ENCODE measurements around the gene ADCY6. TPM values are rescaled to one million over a fixed set of nuclear protein-coding genes. Genes with fewer than 3 reads are reported as not detected.

Gene ADCY6
- total and polyA plus RNA-seq, 2 donors (not counting 1 experiment from before 2014, with no cell fraction given): 27.4 to 53.2 TPM

DNA sequence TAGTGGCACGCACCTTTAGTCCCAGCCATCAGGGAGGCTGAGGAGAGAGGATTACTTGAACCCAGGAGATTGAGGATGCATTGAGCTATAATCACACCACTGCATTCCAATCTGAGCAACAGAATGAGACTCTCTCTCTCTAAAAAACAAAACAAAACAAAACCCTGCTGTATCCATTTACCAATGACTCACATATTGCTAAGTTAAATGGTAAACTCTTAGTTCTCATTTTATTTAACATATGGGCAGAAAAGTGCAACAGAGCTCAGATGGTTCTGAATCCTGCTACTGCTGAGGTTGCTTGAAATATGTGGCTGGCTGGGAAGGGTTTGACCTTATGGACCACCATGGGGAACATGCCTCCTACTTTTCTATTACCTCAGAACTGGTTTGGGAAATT is 38.7 kb downstream of the ADCY6 start:
- H2AFZ ChIP-seq (ENCODE audit: low read length): no peak overlapping the region
- H3K4me1 ChIP-seq (ENCODE audit: control insufficient read depth, extremely low read depth, insufficient read depth, low read length): no peaks in the 10 kb centered on the region
- TF ChIP-seq, protein P1, sequence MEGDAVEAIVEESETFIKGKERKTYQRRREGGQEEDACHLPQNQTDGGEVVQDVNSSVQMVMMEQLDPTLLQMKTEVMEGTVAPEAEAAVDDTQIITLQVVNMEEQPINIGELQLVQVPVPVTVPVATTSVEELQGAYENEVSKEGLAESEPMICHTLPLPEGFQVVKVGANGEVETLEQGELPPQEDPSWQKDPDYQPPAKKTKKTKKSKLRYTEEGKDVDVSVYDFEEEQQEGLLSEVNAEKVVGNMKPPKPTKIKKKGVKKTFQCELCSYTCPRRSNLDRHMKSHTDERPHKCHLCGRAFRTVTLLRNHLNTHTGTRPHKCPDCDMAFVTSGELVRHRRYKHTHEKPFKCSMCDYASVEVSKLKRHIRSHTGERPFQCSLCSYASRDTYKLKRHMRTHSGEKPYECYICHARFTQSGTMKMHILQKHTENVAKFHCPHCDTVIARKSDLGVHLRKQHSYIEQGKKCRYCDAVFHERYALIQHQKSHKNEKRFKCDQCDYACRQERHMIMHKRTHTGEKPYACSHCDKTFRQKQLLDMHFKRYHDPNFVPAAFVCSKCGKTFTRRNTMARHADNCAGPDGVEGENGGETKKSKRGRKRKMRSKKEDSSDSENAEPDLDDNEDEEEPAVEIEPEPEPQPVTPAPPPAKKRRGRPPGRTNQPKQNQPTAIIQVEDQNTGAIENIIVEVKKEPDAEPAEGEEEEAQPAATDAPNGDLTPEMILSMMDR (conservative IDR thresholded peaks at IDR 0.05 in 1 of 2, IDR thresholded peaks at IDR 0.05 in 1 of 2; ENCODE audit: low read depth in 1 of 2, low read length in 2 of 2): no peak
- TF ChIP-seq EZH2 (IDR thresholded peaks at IDR 0.05; ENCODE audit: low read length, missing control alignments): no peak
- no peak overlapping the region for H3K9ac ChIP-seq (ENCODE audit: insufficient read depth, low read length)
- H3K27ac ChIP-seq (ENCODE audit: insufficient read depth, low read length): no peak overlapping the region
- H3K4me2 ChIP-seq (ENCODE audit: extremely low read depth, insufficient read depth, low read length): no peak overlapping the region
- no peaks in the 10 kb centered on the region for H3K79me2 ChIP-seq (ENCODE audit: control insufficient read depth, insufficient read depth, low read length)
- no peaks in the 10 kb centered on the region for H4K20me1 ChIP-seq (ENCODE audit: control insufficient read depth, extremely low read depth, insufficient read depth, low read length)
- no peaks in the 10 kb centered on the region for H3K27me3 ChIP-seq (ENCODE audit: control insufficient read depth, insufficient read depth, low read length)
- H3K9me3 ChIP-seq (ENCODE audit: control insufficient read depth, insufficient read depth, low read depth, low read length): no peaks in the 10 kb centered on the region
- H3K4me3 ChIP-seq (replicated peaks in 1 of 4; ENCODE audit: control extremely low read depth in 1 of 4, insufficient read depth in 1 of 4, low read depth in 3 of 4, low read length in 4 of 4): no peak overlapping the region
- peak; percentile 7 to 26 for DNase-seq (ENCODE audit: low read depth in 2 of 2)
- H3K36me3 ChIP-seq (ENCODE audit: control insufficient read depth, insufficient read depth, low read length): no peaks in the 10 kb centered on the region

DNA sequence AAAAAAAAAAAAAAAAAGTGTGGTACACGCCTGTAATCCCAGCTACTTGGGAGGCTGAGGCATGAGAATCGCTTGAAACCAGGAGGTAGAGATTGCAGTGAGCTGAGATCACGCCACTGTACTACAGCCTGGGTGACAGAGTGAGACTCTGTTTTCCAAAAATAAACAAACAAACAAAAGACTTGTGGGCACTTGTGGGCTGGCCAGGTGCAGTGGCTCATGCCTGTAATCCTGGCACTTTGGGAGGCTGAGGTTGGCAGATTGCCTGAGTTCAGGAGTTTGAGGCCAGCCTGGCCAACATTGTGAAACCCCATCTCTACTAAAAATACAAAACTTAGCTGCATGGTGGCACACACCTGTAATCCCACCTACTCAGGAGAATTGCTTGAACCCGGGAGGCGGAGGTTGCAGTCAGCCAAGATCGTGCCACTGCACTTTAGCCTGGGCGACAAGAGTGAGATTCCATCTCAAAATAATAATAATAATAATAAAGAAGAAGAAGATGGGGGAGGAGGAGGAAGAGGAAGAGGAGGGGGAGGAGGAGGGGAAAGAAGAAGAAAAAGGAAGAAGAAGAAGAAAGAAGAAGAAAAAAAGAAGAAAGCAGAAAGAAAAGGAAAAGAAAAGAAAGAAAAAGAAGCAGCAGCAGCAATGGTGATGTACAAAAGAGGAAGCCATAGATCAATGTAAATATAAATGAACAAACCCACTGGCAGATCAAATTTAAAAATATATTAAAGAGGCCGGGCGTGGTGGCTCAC is 44.5 kb downstream of the ADCY6 start:
- Histone ChIP-seq H3K4me1 (ENCODE audit: control insufficient read depth, extremely low read depth, insufficient read depth, low read length) (no peaks in the 10 kb centered on the region), H3K4me2 (ENCODE audit: extremely low read depth, insufficient read depth, low read length) (no peak overlapping the region), H4K20me1 (ENCODE audit: control insufficient read depth, extremely low read depth, insufficient read depth, low read length) (no peaks in the 10 kb centered on the region), H3K4me3 (replicated peaks in 1 of 4; ENCODE audit: control extremely low read depth in 1 of 4, insufficient read depth in 1 of 4, low read depth in 3 of 4, low read length in 4 of 4) (no peak overlapping the region), H3K27me3 (ENCODE audit: control insufficient read depth, insufficient read depth, low read length) (peaks cover under 1% of the 10 kb centered on the region), H2AFZ (ENCODE audit: low read length) (no peak overlapping the region), H3K9ac (ENCODE audit: insufficient read depth, low read length) (no peak overlapping the region), H3K79me2 (ENCODE audit: control insufficient read depth, insufficient read depth, low read length) (no peaks in the 10 kb centered on the region), H3K36me3 (ENCODE audit: control insufficient read depth, insufficient read depth, low read length) (no peaks in the 10 kb centered on the region), H3K27ac (ENCODE audit: insufficient read depth, low read length) (no peak overlapping the region), H3K9me3 (ENCODE audit: control insufficient read depth, insufficient read depth, low read depth, low read length) (no peaks in the 10 kb centered on the region)
- TF ChIP-seq, protein P1 (conservative IDR thresholded peaks at IDR 0.05 in 1 of 2, IDR thresholded peaks at IDR 0.05 in 1 of 2; ENCODE audit: low read depth in 1 of 2, low read length in 2 of 2): no peak
- no peak for TF ChIP-seq EZH2 (IDR thresholded peaks at IDR 0.05; ENCODE audit: low read length, missing control alignments)
- DNase-seq (ENCODE audit: low read depth in 2 of 2): no peak

DNA sequence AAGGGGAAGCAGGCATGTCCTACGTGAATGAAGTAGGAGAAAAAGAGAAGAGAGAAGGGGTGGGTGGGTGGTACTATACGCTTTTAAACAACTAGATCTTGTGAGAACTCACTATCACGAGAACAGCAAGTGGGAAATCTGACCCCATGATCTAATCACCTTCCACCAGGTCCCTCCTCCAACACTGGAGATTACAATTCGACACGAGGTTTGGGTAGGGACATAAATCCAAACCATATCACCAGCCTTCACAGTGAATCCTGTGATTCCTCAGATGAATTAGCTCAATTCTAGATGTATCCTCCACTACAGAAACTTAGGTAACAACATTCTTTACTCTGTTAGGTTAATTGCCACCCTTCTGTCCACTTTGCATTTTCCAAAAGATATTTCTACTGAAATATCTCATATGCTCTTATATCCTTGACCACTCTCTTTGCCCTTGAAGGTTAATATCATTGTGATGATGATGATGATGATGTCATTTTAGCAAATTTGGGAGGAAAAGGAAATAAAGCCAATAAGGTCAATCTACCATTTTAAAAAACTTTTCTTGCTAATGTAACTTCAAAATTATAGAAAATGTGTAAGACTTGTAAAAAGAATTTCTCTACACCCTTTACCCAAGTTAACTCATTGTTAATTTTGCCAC is 49.1 kb downstream of the ADCY6 start:
- H3K4me3 ChIP-seq (replicated peaks in 1 of 4; ENCODE audit: control extremely low read depth in 1 of 4, insufficient read depth in 1 of 4, low read depth in 3 of 4, low read length in 4 of 4): no peak overlapping the region
- no peak for DNase-seq (ENCODE audit: low read depth in 2 of 2)
- no peak overlapping the region for H3K9ac ChIP-seq (ENCODE audit: insufficient read depth, low read length)
- TF ChIP-seq EZH2 (IDR thresholded peaks at IDR 0.05; ENCODE audit: low read length, missing control alignments): no peak
- TF ChIP-seq, protein P1 (conservative IDR thresholded peaks at IDR 0.05 in 1 of 2, IDR thresholded peaks at IDR 0.05 in 1 of 2; ENCODE audit: low read depth in 1 of 2, low read length in 2 of 2): no peak
- H3K4me2 ChIP-seq (ENCODE audit: extremely low read depth, insufficient read depth, low read length): no peak overlapping the region
- H3K79me2 ChIP-seq (ENCODE audit: control insufficient read depth, insufficient read depth, low read length): no peaks in the 10 kb centered on the region
- H4K20me1 ChIP-seq (ENCODE audit: control insufficient read depth, extremely low read depth, insufficient read depth, low read length): no peaks in the 10 kb centered on the region
- H3K9me3 ChIP-seq (ENCODE audit: control insufficient read depth, insufficient read depth, low read depth, low read length): no peaks in the 10 kb centered on the region
- no peaks in the 10 kb centered on the region for H3K36me3 ChIP-seq (ENCODE audit: control insufficient read depth, insufficient read depth, low read length)
- H2AFZ ChIP-seq (ENCODE audit: low read length): no peak overlapping the region
- H3K27me3 ChIP-seq (ENCODE audit: control insufficient read depth, insufficient read depth, low read length): peaks cover 2% of the 10 kb centered on the region
- H3K27ac ChIP-seq (ENCODE audit: insufficient read depth, low read length): no peak overlapping the region
- H3K4me1 ChIP-seq (ENCODE audit: control insufficient read depth, extremely low read depth, insufficient read depth, low read length): no peaks in the 10 kb centered on the region
